Peyer's patch (tissue), 4 donors: ENCODE measurements around the gene CDH23.

Experiments used
- POLR2A ChIP-seq, 2 donors: fragments of 450-650 bp; IDR thresholded peaks; one replicate each; pipeline ENCODE4 v1.5.1; 2017; ENCODE audit warnings: antibody characterized with exemption in 2 of 2, mild to moderate bottlenecking in 2 of 2, moderate library complexity in 2 of 2
- TF ChIP-seq, protein P1 (sequence below), 6 experiments: fragments of 450-650 bp in 4 of 6; fragments of 200-600 bp in 2 of 6; sonication (generic) in 1 of 6; IDR thresholded peaks; one replicate each; pipeline ENCODE4 v1.5.1; 2017 to 2019; ENCODE audit warnings: antibody characterized with exemption in 6 of 6, mild to moderate bottlenecking in 3 of 6, moderate library complexity in 1 of 6

DNA sequence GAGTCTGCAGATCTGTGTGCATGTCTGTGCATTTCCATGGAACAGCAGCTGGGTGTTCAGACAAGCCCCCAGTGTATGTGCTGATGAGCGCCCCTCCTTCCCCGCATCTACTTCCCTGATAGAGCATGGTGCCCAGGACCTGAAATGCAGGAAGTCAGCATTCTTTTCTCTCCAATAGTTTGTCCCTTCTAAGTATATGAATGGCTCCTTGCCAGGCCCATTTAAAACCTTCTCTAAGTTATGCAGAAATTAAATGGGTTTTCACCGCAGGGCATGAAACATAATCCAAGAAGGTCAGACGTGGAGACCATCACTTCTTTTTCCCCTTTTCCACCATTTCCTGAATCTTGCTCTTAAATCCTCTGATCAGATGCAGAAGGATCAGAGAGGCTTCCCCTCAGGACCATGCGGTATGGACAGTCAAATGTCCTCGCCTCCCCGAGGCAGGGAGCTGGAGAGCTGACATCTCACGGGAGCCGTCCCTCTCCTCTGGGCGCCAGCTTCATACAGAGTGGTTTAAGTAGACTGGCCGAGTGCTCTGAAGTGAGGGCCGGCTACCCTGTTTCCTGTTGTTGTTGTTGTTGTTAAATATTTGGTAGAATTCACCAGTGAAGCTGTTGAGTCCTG lies 167.6 kb downstream of the CDH23 start:
- TF ChIP-seq, protein P1, sequence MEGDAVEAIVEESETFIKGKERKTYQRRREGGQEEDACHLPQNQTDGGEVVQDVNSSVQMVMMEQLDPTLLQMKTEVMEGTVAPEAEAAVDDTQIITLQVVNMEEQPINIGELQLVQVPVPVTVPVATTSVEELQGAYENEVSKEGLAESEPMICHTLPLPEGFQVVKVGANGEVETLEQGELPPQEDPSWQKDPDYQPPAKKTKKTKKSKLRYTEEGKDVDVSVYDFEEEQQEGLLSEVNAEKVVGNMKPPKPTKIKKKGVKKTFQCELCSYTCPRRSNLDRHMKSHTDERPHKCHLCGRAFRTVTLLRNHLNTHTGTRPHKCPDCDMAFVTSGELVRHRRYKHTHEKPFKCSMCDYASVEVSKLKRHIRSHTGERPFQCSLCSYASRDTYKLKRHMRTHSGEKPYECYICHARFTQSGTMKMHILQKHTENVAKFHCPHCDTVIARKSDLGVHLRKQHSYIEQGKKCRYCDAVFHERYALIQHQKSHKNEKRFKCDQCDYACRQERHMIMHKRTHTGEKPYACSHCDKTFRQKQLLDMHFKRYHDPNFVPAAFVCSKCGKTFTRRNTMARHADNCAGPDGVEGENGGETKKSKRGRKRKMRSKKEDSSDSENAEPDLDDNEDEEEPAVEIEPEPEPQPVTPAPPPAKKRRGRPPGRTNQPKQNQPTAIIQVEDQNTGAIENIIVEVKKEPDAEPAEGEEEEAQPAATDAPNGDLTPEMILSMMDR (IDR thresholded peaks at IDR 0.05): no peak
- TF ChIP-seq POLR2A (IDR thresholded peaks at IDR 0.05): no peak
